ENCODE measurements around the gene CPXM2.

GRCh38 chr10:123870260-123870659 is 21.3 kb downstream of the CPXM2 start:
- TF ChIP-seq, protein P1, sequence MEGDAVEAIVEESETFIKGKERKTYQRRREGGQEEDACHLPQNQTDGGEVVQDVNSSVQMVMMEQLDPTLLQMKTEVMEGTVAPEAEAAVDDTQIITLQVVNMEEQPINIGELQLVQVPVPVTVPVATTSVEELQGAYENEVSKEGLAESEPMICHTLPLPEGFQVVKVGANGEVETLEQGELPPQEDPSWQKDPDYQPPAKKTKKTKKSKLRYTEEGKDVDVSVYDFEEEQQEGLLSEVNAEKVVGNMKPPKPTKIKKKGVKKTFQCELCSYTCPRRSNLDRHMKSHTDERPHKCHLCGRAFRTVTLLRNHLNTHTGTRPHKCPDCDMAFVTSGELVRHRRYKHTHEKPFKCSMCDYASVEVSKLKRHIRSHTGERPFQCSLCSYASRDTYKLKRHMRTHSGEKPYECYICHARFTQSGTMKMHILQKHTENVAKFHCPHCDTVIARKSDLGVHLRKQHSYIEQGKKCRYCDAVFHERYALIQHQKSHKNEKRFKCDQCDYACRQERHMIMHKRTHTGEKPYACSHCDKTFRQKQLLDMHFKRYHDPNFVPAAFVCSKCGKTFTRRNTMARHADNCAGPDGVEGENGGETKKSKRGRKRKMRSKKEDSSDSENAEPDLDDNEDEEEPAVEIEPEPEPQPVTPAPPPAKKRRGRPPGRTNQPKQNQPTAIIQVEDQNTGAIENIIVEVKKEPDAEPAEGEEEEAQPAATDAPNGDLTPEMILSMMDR (IDR thresholded peaks at IDR 0.05 in 2 of 3, conservative IDR thresholded peaks at IDR 0.05 in 1 of 3; ENCODE audit: control insufficient read depth in 2 of 3, extremely low read depth in 1 of 3, insufficient read depth in 1 of 3, low read depth in 3 of 3, low read length in 3 of 3): no peak
- TF ChIP-seq RELA (IDR thresholded peaks at IDR 0.05; ENCODE audit: borderline replicate concordance, partially characterized antibody): no peak
- TF ChIP-seq ATF3 (IDR thresholded peaks at IDR 0.05; ENCODE audit: borderline replicate concordance, extremely low read depth, low read depth, low read length): no peak
- TF ChIP-seq SIN3A (IDR thresholded peaks at IDR 0.05; ENCODE audit: low read depth, low read length): no peak
